ENCODE measurements around the gene CACNA1C.

- no peak for TF ChIP-seq CTCF (conservative IDR thresholded peaks at IDR 0.05 in 1 of 2, IDR thresholded peaks at IDR 0.05 in 1 of 2; ENCODE audit: extremely low read depth in 1 of 2, insufficient read depth in 1 of 2, low read depth in 1 of 2, low read length in 2 of 2)
- no peak for TF ChIP-seq EZH2 (IDR thresholded peaks at IDR 0.05; ENCODE audit: borderline replicate concordance, low read length)
Observed at GRCh38 chr12:2285462-2285861, 232.7 kb downstream of the CACNA1C start.
